HepG2 (cell line): Measurements from ENCODE around the gene PSRC1. TPM values are rescaled to one million over a fixed set of nuclear protein-coding genes. Genes with fewer than 3 reads are reported as not detected.

Experiments
- ARID4A ChIP-seq: sonication (generic); formaldehyde crosslinking; IDR thresholded peaks from 2 replicates; pipeline ENCODE4 v1.5.0; 2020; ENCODE audit warnings: mild to moderate bottlenecking, missing genetic modification reagents, borderline replicate concordance
- CEBPB ChIP-seq: IDR thresholded peaks from 2 replicates; pipeline ENCODE4 v1.6.1; 2011; ENCODE audit warnings: low read depth, low read length, improper control_type of control experiment, borderline replicate concordance
- CSRNP2 ChIP-seq: sonication (generic); formaldehyde crosslinking; conservative IDR thresholded peaks from 2 replicates; pipeline ENCODE4 v1.8.0; 2022; ENCODE audit warnings: low read depth, missing genetic modification reagents
- GATA4 ChIP-seq: sonication (generic); IDR thresholded peaks from 2 replicates; pipeline ENCODE4 v1.6.1; 2016; ENCODE audit warnings: antibody characterized with exemption, low read depth, borderline replicate concordance
- HCFC1 ChIP-seq: fragments of 150-350 bp; IDR thresholded peaks from 2 replicates; pipeline ENCODE4 v1.6.1; 2014; ENCODE audit warnings: low read depth, low read length
- KDM5A ChIP-seq: fragments of 200-600 bp; sonication (generic); IDR thresholded peaks from 2 replicates; pipeline ENCODE4 v1.7.0; 2018; ENCODE audit warnings: antibody characterized with exemption, mild to moderate bottlenecking, low read length, borderline replicate concordance
- KDM6A ChIP-seq: IDR thresholded peaks from 2 replicates; pipeline ENCODE4 v1.6.1; 2016; ENCODE audit warnings: low read depth
- MLLT10 ChIP-seq: sonication (generic); formaldehyde crosslinking; IDR thresholded peaks from 2 replicates; pipeline ENCODE4 v1.4.0; 2020; ENCODE audit warnings: missing genetic modification reagents
- NBN ChIP-seq: fragments of 450-650 bp; conservative IDR thresholded peaks from 2 replicates; pipeline ENCODE4 v1.6.1; 2017
- SAFB2 ChIP-seq: sonication (generic); formaldehyde crosslinking; IDR thresholded peaks from 2 replicates; pipeline ENCODE4 v1.5.1; 2020; ENCODE audit warnings: missing genetic modification reagents, low read depth, mild to moderate bottlenecking, borderline replicate concordance
- TBP ChIP-seq: sonication (generic); formaldehyde crosslinking; IDR thresholded peaks from 2 replicates; pipeline ENCODE4 v1.5.0; 2020; ENCODE audit warnings: missing genetic modification reagents
- UBTF ChIP-seq: sonication (generic); formaldehyde crosslinking; IDR thresholded peaks from 2 replicates; pipeline ENCODE4 v1.4.0; 2020; ENCODE audit warnings: mild to moderate bottlenecking, missing genetic modification reagents
- YY1 ChIP-seq: IDR thresholded peaks from 2 replicates; pipeline ENCODE4 v1.6.1; 2011; ENCODE audit warnings: low read length, low read depth, moderate library complexity, mild to moderate bottlenecking; ENCODE audit not compliant: insufficient read depth, insufficient replicate concordance
- ZFP36L1 ChIP-seq: sonication (generic); formaldehyde crosslinking; IDR thresholded peaks from 2 replicates; pipeline ENCODE4 v1.8.0; 2022; ENCODE audit warnings: mild to moderate bottlenecking, missing genetic modification reagents, moderate library complexity
- ZFX ChIP-seq: sonication (generic); formaldehyde crosslinking; IDR thresholded peaks from 2 replicates; pipeline ENCODE4 v1.4.0; 2020; ENCODE audit warnings: mild to moderate bottlenecking, low read depth, missing genetic modification reagents, moderate library complexity
- ZNF263 ChIP-seq: sonication (generic); formaldehyde crosslinking; IDR thresholded peaks from 2 replicates; pipeline ENCODE4 v1.4.0; 2020; ENCODE audit warnings: missing genetic modification reagents
- ZNF276 ChIP-seq: sonication (generic); formaldehyde crosslinking; IDR thresholded peaks from 2 replicates; pipeline ENCODE4 v1.4.0; 2020; ENCODE audit warnings: mild to moderate bottlenecking, low read depth, missing genetic modification reagents
- ZNF33B ChIP-seq: sonication (generic); formaldehyde crosslinking; IDR thresholded peaks from 2 replicates; pipeline ENCODE4 v1.5.1; 2020; ENCODE audit warnings: mild to moderate bottlenecking, missing genetic modification reagents
- ZNF430 ChIP-seq: sonication (generic); formaldehyde crosslinking; IDR thresholded peaks from 2 replicates; pipeline ENCODE4 v1.9.0; 2021; ENCODE audit warnings: mild to moderate bottlenecking, missing genetic modification reagents
- polyA plus RNA-seq, 8 experiments: library from polyadenylated mRNA; depleted of rRNA in 3 of 8; stranded (reverse) in 7 of 8; unstranded in 1 of 8; fragments of >200 nt; fragmentation: Illumina TruSeq in 4 of 8; extraction: Trizol in 4 of 8; gene quantifications; 2 replicates each; pipeline versions ENCODE4 v1.2.1 to v1.2.3, GENCODE V29; 2011 to 2016; ENCODE audit warnings: low read depth in 4 of 8, missing spikeins in 1 of 8, mixed read lengths in 1 of 8; ENCODE audit not compliant: insufficient read depth in 1 of 8
- total RNA-seq, 5 experiments: library from RNA; depleted of rRNA; stranded (reverse); fragments of >200 nt; fragmentation: Illumina TruSeq; extraction: Trizol; gene quantifications; 2 replicates each; pipeline ENCODE4 v1.2.3, GENCODE V29; 2016; ENCODE audit warnings: low read depth in 1 of 5

Gene PSRC1
- total and polyA plus RNA-seq, 2 of the 13 experiments (the other 11 are each of a cell fraction or from before 2014, with no cell fraction given), result 28.6 to 30.3 TPM

DNA sequence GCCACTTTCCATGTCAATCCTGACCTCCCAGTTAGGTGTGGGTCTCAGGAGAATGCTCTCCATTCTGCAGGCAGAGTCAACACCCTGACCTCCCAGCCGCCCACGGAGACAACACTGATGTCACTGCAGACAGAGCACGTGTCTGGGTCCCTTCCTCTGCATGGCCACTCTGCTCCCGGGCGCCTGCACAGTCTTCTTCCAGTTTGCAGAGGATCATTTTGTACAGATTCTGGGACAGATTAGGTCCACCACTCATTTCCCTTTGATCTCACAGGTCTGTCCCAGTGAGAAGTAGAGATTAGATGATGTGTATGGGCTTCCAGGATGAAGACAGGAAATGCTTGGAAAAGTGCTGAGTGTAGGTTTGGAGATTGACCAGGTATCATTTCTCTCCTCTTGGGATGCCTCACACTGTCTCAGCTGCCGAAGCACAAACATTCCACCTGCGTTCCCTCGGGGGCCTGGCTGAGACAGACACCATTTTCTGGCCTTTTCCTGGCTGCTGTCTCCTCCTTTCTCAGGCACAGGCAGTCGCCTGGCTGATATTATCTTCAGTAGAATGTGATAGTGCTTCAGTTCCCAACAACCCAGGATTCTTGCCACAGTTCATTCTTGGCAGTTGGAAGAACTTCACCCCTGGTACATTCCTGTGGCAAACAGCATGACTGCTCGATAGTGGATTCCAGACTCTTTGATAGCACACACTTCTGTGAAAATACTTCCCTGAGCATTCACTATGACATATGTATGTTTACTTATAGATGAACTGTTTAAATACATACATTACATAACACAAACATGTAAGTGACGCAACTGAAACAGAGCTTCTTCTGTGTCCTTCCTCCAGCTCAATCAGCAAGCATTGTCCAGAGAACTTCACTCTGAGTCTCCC lies 16.0 kb upstream of the PSRC1 start (continued):
- TF ChIP-seq CSRNP2 (CRISPR knock-in tag), result no peak
- TF ChIP-seq ZNF430 (CRISPR knock-in tag), result 0 out of 2 replicates have a peak, but pooled peaks have one; percentile 45
- peak; percentile 70; the same call in 1 of the 2 replicates for TF ChIP-seq GATA4
- TF ChIP-seq ZNF33B, result no peak
- peak; percentile 38 for TF ChIP-seq YY1
- TF ChIP-seq ZFP36L1 (CRISPR knock-in tag), result peak; percentile 46; the same call in 1 of the 2 replicates
- TF ChIP-seq TBP (CRISPR knock-in tag), result no peak
- peak; percentile 40 for TF ChIP-seq ZFX (CRISPR knock-in tag)
- TF ChIP-seq CEBPB, result peak; percentile 98
- TF ChIP-seq UBTF (CRISPR knock-in tag), result peak; percentile 2; the same call in 1 of the 2 replicates
- no peak for TF ChIP-seq KDM6A (CRISPR knock-in tag)
- no peak for TF ChIP-seq NBN
- TF ChIP-seq ZNF263 (CRISPR knock-in tag), result peak; percentile 67; the same call in 1 of the 2 replicates
- TF ChIP-seq KDM5A, result peak; percentile 67; the same call in 1 of the 2 replicates
- peak; percentile 58; the same call in 1 of the 2 replicates for TF ChIP-seq ARID4A
- no peak for TF ChIP-seq HCFC1
- TF ChIP-seq MLLT10 (CRISPR knock-in tag), result no peak
- TF ChIP-seq SAFB2, result no peak
- TF ChIP-seq ZNF276, result peak; percentile 46; the same call in 1 of the 2 replicates
